Islet of Langerhans (tissue), 1 donor: ENCODE measurements around the gene TXNL4A.

Source experiments
- FAIRE-seq: peaks from one replicate; lab custom pipeline; 2011; peaks lifted over from hg19 to GRCh38; lab: Jason Lieb, UNC

The TXNL4A gene

GRCh38 chr18:79991494-79991893 is 3.1 kb upstream of the TXNL4A start:
- no peak for FAIRE-seq

GRCh38 chr18:79989195-79989497 is 783 bp upstream of the TXNL4A start:
- no peak for FAIRE-seq

- no peak for FAIRE-seq
Observed at GRCh38 chr18:79988071-79988450, 302 bp downstream of the TXNL4A start.

GRCh38 chr18:79987566-79987965 is 797 bp downstream of the TXNL4A start:
- no peak for FAIRE-seq

- no peak for FAIRE-seq
Observed at GRCh38 chr18:79986726-79987125, 1.6 kb downstream of the TXNL4A start.

- FAIRE-seq = no peak
Observed at GRCh38 chr18:79985172-79985571, 3.2 kb downstream of the TXNL4A start.

GRCh38 chr18:79983793-79984192 is 4.6 kb downstream of the TXNL4A start:
- no peak for FAIRE-seq

GRCh38 chr18:79983253-79983652 is 5.1 kb downstream of the TXNL4A start:
- no peak for FAIRE-seq

GRCh38 chr18:79982736-79983135 is 5.6 kb downstream of the TXNL4A start:
- FAIRE-seq = no peak

- no peak for FAIRE-seq
Observed at GRCh38 chr18:79980585-79980984, 7.8 kb downstream of the TXNL4A start.

- FAIRE-seq = no peak
Observed at GRCh38 chr18:79979843-79980242, 8.5 kb downstream of the TXNL4A start.

GRCh38 chr18:79975985-79976680 is 12.2 kb downstream of the TXNL4A start:
- FAIRE-seq = no peak

- FAIRE-seq = no peak
Observed at GRCh38 chr18:79975043-79975442, 13.3 kb downstream of the TXNL4A start.

- FAIRE-seq = no peak
Observed at GRCh38 chr18:79974025-79974654, 14.2 kb downstream of the TXNL4A start.

- FAIRE-seq = no peak
Observed at GRCh38 chr18:79973517-79973916, 14.8 kb downstream of the TXNL4A start.

- FAIRE-seq = no peak
Observed at GRCh38 chr18:79972720-79973119, 15.6 kb downstream of the TXNL4A start.

- no peak for FAIRE-seq
Observed at GRCh38 chr18:79971986-79972385, 16.4 kb downstream of the TXNL4A start.

- FAIRE-seq = no peak
Observed at GRCh38 chr18:79971211-79971952, 17.0 kb downstream of the TXNL4A start.

- FAIRE-seq = no peak
Observed at GRCh38 chr18:79970419-79971133, 17.8 kb downstream of the TXNL4A start.

- FAIRE-seq = no peak
Observed at GRCh38 chr18:79965119-79965902, 23.1 kb downstream of the TXNL4A start.

GRCh38 chr18:79964330-79965118 is 23.8 kb downstream of the TXNL4A start, which contains the start of gene HSBP1L1:
HSBP1L1 (plus strand) TSS chr18:79964643; CDS start chr18:79964736, 93 bp downstream.
- FAIRE-seq = no peak
